ENCODE data around the gene FAM13C.

- no peak for TF ChIP-seq CTCF (IDR thresholded peaks at IDR 0.05)
- TF ChIP-seq POLR2A (IDR thresholded peaks at IDR 0.05) = no peak
These were observed 91.9 kb downstream of the FAM13C start for GRCh38 chr10:59270492-59270891.
